ENCODE results near the gene C20orf144. TPM values are rescaled to one million over a fixed set of nuclear protein-coding genes. Genes with fewer than 3 reads are reported as not detected.

The C20orf144 gene
- total RNA-seq, 1 donor from 2014 or later = not detected

DNA sequence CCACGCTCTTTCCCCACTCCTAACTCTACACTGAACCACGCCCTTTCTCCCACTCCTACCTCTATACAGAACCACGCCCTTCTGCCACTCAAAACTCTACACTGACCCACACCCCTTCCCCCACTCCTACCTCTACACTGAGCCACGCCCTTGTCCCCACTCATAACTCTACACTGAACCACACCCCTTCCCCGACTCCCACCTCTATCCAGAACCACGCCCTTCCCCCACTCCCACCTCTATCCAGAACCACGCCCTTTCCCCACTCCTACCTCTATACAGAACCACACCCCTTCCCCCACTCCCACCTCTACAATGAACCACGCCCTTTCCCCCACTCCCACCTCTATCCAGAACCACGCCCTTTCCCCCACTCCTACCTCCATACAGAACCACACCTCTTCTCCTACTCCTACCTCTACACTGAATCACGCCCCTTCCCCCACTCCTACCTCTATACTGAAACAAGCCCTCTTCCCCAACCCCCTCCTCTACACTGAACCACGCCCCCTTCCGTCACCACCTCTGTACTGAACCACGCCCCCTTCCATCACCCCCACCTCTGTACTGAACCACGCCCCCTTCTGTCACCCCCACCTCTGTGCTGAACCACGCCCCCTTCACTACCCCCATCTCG lies 47.9 kb downstream of the C20orf144 start:
- no peak for DNase-seq (ENCODE audit: low read depth)
- TF ChIP-seq CTCF (conservative IDR thresholded peaks at IDR 0.05; ENCODE audit: low read depth, low read length) = no peak
- no peak overlapping the region for H3K4me3 ChIP-seq (ENCODE audit: low read depth, low read length)

GRCh38 chr20:33710681-33711445 lies 48.7 kb downstream of the C20orf144 start:
- DNase-seq (ENCODE audit: low read depth) = no peak
- TF ChIP-seq CTCF (conservative IDR thresholded peaks at IDR 0.05; ENCODE audit: low read depth, low read length) = no peak

GRCh38 chr20:33711446-33711738 lies 49.3 kb downstream of the C20orf144 start:
- no peak overlapping the region for H3K4me3 ChIP-seq (ENCODE audit: low read depth, low read length)
- no peak for DNase-seq (ENCODE audit: low read depth)
- TF ChIP-seq CTCF (conservative IDR thresholded peaks at IDR 0.05; ENCODE audit: low read depth, low read length) = no peak

More at GRCh38 chr20:33710681-33711445, 48.7 kb downstream of the C20orf144 start:
- H3K4me3 ChIP-seq (ENCODE audit: low read depth, low read length) = no peak overlapping the region

Other genes with a start within 250 kb of the C20orf144 start
- 6.9 and 12.4 TPM in 2 replicates for gene SNTA1, start 218.6 kb upstream of the C20orf144 start, total RNA-seq
- 3.3 and 8.4 TPM in 2 replicates for gene CBFA2T2, start 172.2 kb upstream of the C20orf144 start, total RNA-seq
- gene ACTL10, start 4.6 kb downstream of the C20orf144 start, total RNA-seq = 2.2 TPM in 2 replicates
- gene NECAB3, start 12.1 kb downstream of the C20orf144 start, total RNA-seq = 13.2 and 26.9 TPM in 2 replicates
- 17.1 and 35.0 TPM in 2 replicates for gene E2F1, start 24.1 kb downstream of the C20orf144 start, total RNA-seq
- gene PXMP4, start 58.0 kb downstream of the C20orf144 start, total RNA-seq = 2.1 and 2.5 TPM in 2 replicates
- 2.1 and 2.5 TPM in 2 replicates for gene ZNF341, start 69.7 kb downstream of the C20orf144 start, total RNA-seq
- gene CHMP4B, start 149.0 kb downstream of the C20orf144 start, total RNA-seq = 41.3 and 59.0 TPM in 2 replicates